SK-N-SH treated with all-trans-retinoic acid at 6 μM for 48 hours (cell line): ENCODE data around the gene CDK11B.

Source experiments
- ATAC-seq: fragments of 200-7000 bp; cut with Tn5 transposase; 3 replicates; pipeline ENCODE4 v1.9.1; 2020; ENCODE audit warnings: mild to moderate bottlenecking, moderate library complexity
- ARNTL ChIP-seq: fragments of 450-650 bp; formaldehyde crosslinking; IDR thresholded peaks from 2 replicates; pipeline ENCODE4 v1.5.0; 2020; ENCODE audit warnings: low read depth, mild to moderate bottlenecking, moderate library complexity, borderline replicate concordance
- BACH2 ChIP-seq: fragments of 250-450 bp; sonication (Bioruptor Pico); IDR thresholded peaks from 2 replicates; pipeline ENCODE4 v1.9.0; 2021; ENCODE audit warnings: mild to moderate bottlenecking, borderline replicate concordance
- CREB5 ChIP-seq: fragments of 250-450 bp; sonication (Bioruptor Pico); IDR thresholded peaks from 2 replicates; pipeline ENCODE4 v1.5.1; 2020; ENCODE audit warnings: low read depth, mild to moderate bottlenecking, moderate library complexity
- ESRRG ChIP-seq: fragments of 250-450 bp; sonication (Bioruptor Pico); IDR thresholded peaks from 2 replicates; pipeline ENCODE4 v1.6.1; 2021; ENCODE audit warnings: mild to moderate bottlenecking
- GLIS3 ChIP-seq: fragments of 250-450 bp; sonication (Bioruptor Pico); IDR thresholded peaks from 2 replicates; pipeline ENCODE4 v1.5.0; 2020; ENCODE audit warnings: mild to moderate bottlenecking, moderate library complexity
- ISL1 ChIP-seq: fragments of 250-450 bp; sonication (Bioruptor Pico); IDR thresholded peaks from 2 replicates; pipeline ENCODE4 v2.1.2; 2022; ENCODE audit warnings: mild to moderate bottlenecking, moderate library complexity
- OSR1 ChIP-seq: fragments of 250-450 bp; sonication (Bioruptor Pico); IDR thresholded peaks from 2 replicates; pipeline ENCODE4 v1.8.0; 2022; ENCODE audit warnings: moderate library complexity, mild to moderate bottlenecking, inconsistent platforms
- PPARA ChIP-seq: fragments of 250-450 bp; sonication (Bioruptor Pico); IDR thresholded peaks from 2 replicates; pipeline ENCODE4 v1.5.0; 2020; ENCODE audit warnings: mild to moderate bottlenecking, borderline replicate concordance
- RARB ChIP-seq: fragments of 250-450 bp; sonication (Bioruptor Pico); IDR thresholded peaks from 2 replicates; pipeline ENCODE4 v1.8.0; 2021; ENCODE audit warnings: mild to moderate bottlenecking, moderate library complexity
- SNAI2 ChIP-seq: fragments of 250-450 bp; sonication (Bioruptor Pico); IDR thresholded peaks from 2 replicates; pipeline ENCODE4 v1.5.0; 2020; ENCODE audit warnings: mild to moderate bottlenecking, moderate library complexity
- TCF4 ChIP-seq: fragments of 250-450 bp; sonication (Bioruptor Pico); IDR thresholded peaks from 2 replicates; pipeline ENCODE4 v1.8.0; 2021; ENCODE audit warnings: mild to moderate bottlenecking, moderate library complexity, borderline replicate concordance
- TOX ChIP-seq: fragments of 250-450 bp; sonication (Bioruptor Pico); IDR thresholded peaks from 2 replicates; pipeline ENCODE4 v1.8.0; 2021; ENCODE audit warnings: mild to moderate bottlenecking, moderate library complexity, borderline replicate concordance
- TSHZ2 ChIP-seq: fragments of 250-450 bp; sonication (Bioruptor Pico); IDR thresholded peaks from 2 replicates; pipeline ENCODE4 v1.5.0; 2020; ENCODE audit warnings: mild to moderate bottlenecking, moderate library complexity
- ZFP3 ChIP-seq: fragments of 250-450 bp; sonication (Bioruptor Pico); IDR thresholded peaks from 2 replicates; pipeline ENCODE4 v1.5.0; 2020; ENCODE audit warnings: mild to moderate bottlenecking, moderate library complexity
- ZFP30 ChIP-seq: fragments of 450-650 bp; formaldehyde crosslinking; IDR thresholded peaks from 2 replicates; pipeline ENCODE4 v1.5.0; 2022; ENCODE audit warnings: mild to moderate bottlenecking, moderate library complexity
- ZNF565 ChIP-seq: fragments of 450-650 bp; formaldehyde crosslinking; conservative IDR thresholded peaks from 2 replicates; pipeline ENCODE4 v1.5.0; 2020; ENCODE audit warnings: low read depth, mild to moderate bottlenecking, moderate library complexity
- TF ChIP-seq, protein P1 (sequence below): fragments of 250-450 bp; sonication (Bioruptor Pico); IDR thresholded peaks from 2 replicates; pipeline ENCODE4 v1.8.0; 2020; ENCODE audit warnings: mild to moderate bottlenecking, moderate library complexity, borderline replicate concordance

CDK11B gene

DNA sequence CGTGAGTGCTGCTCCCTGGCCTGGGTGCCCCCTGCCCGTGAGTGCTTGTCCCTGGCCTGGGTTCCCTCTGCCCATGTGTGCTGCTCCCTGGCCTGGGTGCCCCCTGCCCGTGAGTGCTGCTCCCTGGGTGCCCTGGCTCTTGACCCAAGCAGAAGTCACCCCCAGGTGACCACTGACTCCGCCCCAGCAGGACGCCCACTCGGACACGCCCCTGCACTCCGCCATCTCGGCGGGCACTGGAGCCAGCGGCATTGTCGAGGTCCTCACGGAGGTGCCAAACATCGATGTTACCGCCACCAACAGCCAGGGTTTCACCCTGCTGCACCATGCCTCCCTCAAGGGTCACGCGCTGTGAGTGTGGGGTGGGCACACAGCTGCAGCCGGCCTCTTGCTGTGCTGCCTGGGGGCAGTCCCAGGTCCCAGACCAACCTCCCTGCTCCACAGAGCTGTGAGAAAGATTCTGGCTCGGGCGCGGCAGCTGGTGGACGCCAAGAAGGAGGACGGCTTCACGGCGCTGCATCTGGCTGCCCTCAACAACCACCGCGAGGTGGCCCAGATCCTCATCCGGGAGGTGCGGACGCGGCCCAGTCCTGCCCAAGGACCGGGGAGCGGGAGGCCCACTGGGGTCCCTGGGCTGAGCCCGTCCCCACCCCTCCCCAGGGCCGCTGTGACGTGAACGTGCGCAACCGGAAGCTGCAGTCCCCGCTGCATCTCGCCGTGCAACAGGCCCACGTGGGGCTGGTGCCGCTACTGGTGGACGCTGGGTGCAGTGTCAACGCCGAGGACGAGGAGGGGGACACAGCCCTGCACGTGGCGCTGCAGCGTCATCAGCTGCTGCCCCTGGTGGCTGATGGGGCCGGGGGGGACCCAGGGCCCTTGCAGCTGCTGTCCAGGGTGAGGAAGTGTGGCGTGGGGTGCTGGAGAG is 30.7 kb downstream of the CDK11B start (continued):
- TF ChIP-seq TOX (CRISPR knock-in tag), result no peak
- TF ChIP-seq, protein P1, sequence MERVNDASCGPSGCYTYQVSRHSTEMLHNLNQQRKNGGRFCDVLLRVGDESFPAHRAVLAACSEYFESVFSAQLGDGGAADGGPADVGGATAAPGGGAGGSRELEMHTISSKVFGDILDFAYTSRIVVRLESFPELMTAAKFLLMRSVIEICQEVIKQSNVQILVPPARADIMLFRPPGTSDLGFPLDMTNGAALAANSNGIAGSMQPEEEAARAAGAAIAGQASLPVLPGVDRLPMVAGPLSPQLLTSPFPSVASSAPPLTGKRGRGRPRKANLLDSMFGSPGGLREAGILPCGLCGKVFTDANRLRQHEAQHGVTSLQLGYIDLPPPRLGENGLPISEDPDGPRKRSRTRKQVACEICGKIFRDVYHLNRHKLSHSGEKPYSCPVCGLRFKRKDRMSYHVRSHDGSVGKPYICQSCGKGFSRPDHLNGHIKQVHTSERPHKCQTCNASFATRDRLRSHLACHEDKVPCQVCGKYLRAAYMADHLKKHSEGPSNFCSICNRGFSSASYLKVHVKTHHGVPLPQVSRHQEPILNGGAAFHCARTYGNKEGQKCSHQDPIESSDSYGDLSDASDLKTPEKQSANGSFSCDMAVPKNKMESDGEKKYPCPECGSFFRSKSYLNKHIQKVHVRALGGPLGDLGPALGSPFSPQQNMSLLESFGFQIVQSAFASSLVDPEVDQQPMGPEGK, result no peak
- TF ChIP-seq RARB, result no peak
- no peak for TF ChIP-seq GLIS3 (CRISPR knock-in tag)
- no peak for TF ChIP-seq ZFP3 (CRISPR knock-in tag)

DNA sequence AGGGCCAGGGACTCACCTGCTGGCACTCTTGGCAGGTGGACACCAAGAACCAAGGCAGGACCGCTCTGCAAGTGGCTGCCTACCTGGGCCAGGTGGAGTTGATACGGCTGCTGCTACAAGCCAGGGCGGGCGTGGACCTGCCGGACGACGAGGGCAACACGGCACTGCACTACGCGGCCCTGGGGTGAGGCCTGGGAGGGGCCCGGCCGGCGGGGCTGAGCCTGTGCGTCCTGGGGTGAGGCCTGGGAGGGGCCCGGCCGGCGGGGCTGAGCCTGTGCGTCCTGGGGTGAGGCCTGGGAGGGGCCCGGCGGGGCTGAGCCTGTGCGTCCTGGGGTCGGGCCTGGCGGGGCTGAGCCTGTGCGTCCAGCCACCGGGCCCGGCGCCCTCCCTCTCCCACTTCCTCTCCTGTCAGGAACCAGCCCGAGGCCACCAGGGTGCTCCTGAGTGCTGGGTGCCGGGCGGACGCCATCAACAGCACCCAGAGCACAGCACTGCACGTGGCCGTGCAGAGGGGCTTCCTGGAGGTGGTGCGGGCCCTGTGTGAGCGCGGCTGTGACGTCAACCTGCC is 31.5 kb downstream of the CDK11B start:
- no peak for TF ChIP-seq OSR1 (CRISPR knock-in tag)
- TF ChIP-seq ARNTL (CRISPR knock-in tag), result no peak
- no peak for TF ChIP-seq ZNF565 (CRISPR knock-in tag)
- no peak for TF ChIP-seq TSHZ2 (CRISPR knock-in tag)
- TF ChIP-seq RARB, result no peak
- no peak for TF ChIP-seq TCF4 (CRISPR knock-in tag)
- TF ChIP-seq, protein P1, result no peak
- TF ChIP-seq ESRRG (CRISPR knock-in tag), result no peak
- no peak for TF ChIP-seq BACH2
- ATAC-seq, result no peak

DNA sequence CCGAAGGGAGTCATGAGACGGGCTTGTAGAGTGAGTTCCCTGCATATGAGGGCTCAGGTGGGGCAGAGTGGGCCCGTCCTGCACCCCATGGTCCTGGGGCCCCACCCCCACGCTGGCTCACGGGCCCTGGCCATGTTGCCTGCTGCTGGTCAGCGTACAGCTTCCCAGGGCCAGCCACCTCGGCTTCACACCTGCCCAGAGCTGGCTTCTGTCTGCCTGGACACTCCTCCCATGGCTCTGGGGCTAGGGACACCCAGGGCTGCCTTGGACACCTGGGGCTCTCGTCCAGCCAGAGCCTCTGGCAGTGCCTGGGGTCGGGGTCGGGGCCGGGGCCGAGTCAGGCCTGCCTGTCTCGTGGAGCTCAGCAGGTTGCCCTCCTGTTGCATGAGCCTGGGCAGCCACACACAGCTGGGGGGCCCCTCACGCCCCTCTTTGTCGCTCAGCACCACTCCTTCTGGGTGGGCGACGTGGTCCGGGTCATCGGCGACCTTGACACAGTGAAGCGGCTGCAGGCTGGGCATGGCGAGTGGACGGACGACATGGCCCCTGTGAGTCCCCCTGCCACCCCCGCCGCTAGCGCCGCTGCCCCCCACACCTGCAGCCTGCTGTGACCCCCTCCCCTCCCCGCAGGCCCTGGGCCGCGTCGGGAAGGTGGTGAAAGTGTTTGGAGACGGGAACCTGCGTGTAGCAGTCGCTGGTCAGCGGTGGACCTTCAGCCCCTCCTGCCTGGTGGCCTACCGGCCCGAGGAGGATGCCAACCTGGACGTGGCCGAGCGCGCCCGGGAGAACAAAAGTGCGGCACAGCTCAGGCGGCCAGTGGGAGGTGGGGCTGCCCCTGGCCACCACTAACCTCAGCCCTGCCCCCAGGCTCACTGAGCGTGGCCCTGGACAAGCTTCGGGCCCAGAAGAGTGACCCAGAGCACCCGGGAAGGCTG is 32.3 kb downstream of the CDK11B start:
- no peak for TF ChIP-seq ISL1 (CRISPR knock-in tag)
- TF ChIP-seq GLIS3 (CRISPR knock-in tag), result no peak
- TF ChIP-seq RARB, result no peak
- no peak for TF ChIP-seq CREB5 (CRISPR knock-in tag)
- no peak for TF ChIP-seq SNAI2 (CRISPR knock-in tag)
- TF ChIP-seq ZNF565 (CRISPR knock-in tag), result no peak
- TF ChIP-seq ZFP30 (CRISPR knock-in tag), result no peak
- no peak for TF ChIP-seq TSHZ2 (CRISPR knock-in tag)
- TF ChIP-seq ESRRG (CRISPR knock-in tag), result no peak
- TF ChIP-seq OSR1 (CRISPR knock-in tag), result no peak
- TF ChIP-seq ZFP3 (CRISPR knock-in tag), result no peak
- no peak for TF ChIP-seq PPARA (CRISPR knock-in tag)
- TF ChIP-seq, all 23 proteins: peak for 0
- no peak for ATAC-seq
